Adrenal gland (tissue), 5 donors: ENCODE data around the gene ATF3.
"Not testable (repeated sequence)": the region's sequence is repeated elsewhere in the genome, so short reads cannot be mapped to it uniquely, and the experiment has no call there.

Experiments used
- CTCF ChIP-seq, 6 experiments: fragments of 450-650 bp in 4 of 6; fragments of 200-600 bp in 2 of 6; sonication (generic) in 1 of 6; IDR thresholded peaks; 1 replicate in 5 of 6; 2 replicates in 1 of 6; pipeline versions ENCODE4 v1.5.1 to v1.8.0; 2016 to 2021; ENCODE audit warnings: antibody characterized with exemption in 6 of 6, mild to moderate bottlenecking in 2 of 6, moderate library complexity in 1 of 6
- POLR2A ChIP-seq, 2 donors: fragments of 450-650 bp; IDR thresholded peaks; one replicate each; pipeline ENCODE4 v1.6.1; 2017; ENCODE audit warnings: antibody characterized with exemption in 2 of 2, mild to moderate bottlenecking in 2 of 2, moderate library complexity in 1 of 2
- donor health status: DM: no; HTN: no; CAD: no.

DNA sequence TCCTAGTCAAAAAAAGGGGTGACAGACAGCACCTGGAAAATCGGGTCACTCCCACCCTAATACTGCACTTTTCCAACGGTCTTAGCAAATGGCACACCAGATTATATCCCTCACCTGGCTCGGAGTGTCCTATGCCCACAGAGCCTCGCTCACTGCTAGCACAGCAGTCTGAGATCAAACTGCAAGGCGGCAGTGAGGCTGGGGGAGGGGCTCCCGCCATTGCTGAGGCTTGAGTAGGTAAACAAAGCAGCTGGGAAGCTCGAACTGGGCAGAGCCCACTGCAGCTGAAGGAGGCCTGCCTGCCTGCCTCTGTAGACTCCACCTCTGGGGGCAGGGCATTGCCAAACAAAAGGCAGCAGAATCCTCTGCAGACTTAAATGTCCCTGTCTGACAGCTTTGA, 49.7 kb downstream of the ATF3 start:
- TF ChIP-seq CTCF, POLR2A (IDR thresholded peaks at IDR 0.05): not testable (repeated sequence)
